ENCODE data around the gene SDK1. TPM values are rescaled to one million over a fixed set of nuclear protein-coding genes. Genes with fewer than 3 reads are reported as not detected.

SDK1 gene
- total and polyA plus RNA-seq, 7 experiments from 2014 or later, result 0.07 to 2.5 (median 0.54) TPM

- Mint-ChIP-seq H3K27me3 (peaks cover 0 to 7% (median 0%) of the 10 kb centered on the region in 5 donors), H3K36me3 (peaks cover 0 to 25% (median 24%) of the 10 kb centered on the region in 5 donors), H3K4me3 (no peak overlapping the region), H3K27ac (no peak overlapping the region), H3K9me3 (peaks cover 4 to 17% (median 8%) of the 10 kb centered on the region in 11 donors), H3K4me1 (peaks cover 0 to 5% (median 0%) of the 10 kb centered on the region in 7 donors)
- no peak for ATAC-seq
- ChIA-PET CTCF (no interaction called here), POLR2A (no interaction called here)
- H3K27me3 ChIP-seq (ENCODE audit: control insufficient read depth in 2 of 2, insufficient read depth in 2 of 2, low read length in 2 of 2), result no peaks in the 10 kb centered on the region
- H3K4me3 ChIP-seq (ENCODE audit: low read length), result no peak overlapping the region
- intact Hi-C loops (cut with micrococcal nuclease), result no loop called here
- H3K36me3 ChIP-seq (ENCODE audit: control insufficient read depth in 2 of 3, insufficient read depth in 3 of 3, low read length in 3 of 3), result no peaks in the 10 kb centered on the region
- DNase-seq, result no peak
- no peaks in the 10 kb centered on the region for H3K4me1 ChIP-seq (ENCODE audit: control insufficient read depth in 2 of 2, insufficient read depth in 2 of 2, low read length in 2 of 2)
- H3K27ac ChIP-seq (ENCODE audit: low read depth, low read length), result no peak overlapping the region
- H3K9me3 ChIP-seq (ENCODE audit: control insufficient read depth in 2 of 3, low read length in 3 of 3), result no peaks in the 10 kb centered on the region
Measured at GRCh38 chr7:4113976-4114375, 812.9 kb downstream of the SDK1 start.

- ATAC-seq (no peak), DNase-seq (no peak)
- Histone ChIP-seq H3K27me3 (ENCODE audit: control insufficient read depth in 2 of 2, insufficient read depth in 2 of 2, low read length in 2 of 2) (no peaks in the 10 kb centered on the region), H3K9me3 (ENCODE audit: control insufficient read depth in 2 of 3, low read length in 3 of 3) (peaks cover 0 to 5% (median 0%) of the 10 kb centered on the region in 3 experiments), H3K4me3 (ENCODE audit: low read length) (no peak overlapping the region), H3K4me1 (ENCODE audit: control insufficient read depth in 2 of 2, insufficient read depth in 2 of 2, low read length in 2 of 2) (no peaks in the 10 kb centered on the region), H3K36me3 (ENCODE audit: control insufficient read depth in 2 of 3, insufficient read depth in 3 of 3, low read length in 3 of 3) (no peaks in the 10 kb centered on the region), H3K27ac (ENCODE audit: low read depth, low read length) (no peak overlapping the region)
- Mint-ChIP-seq H3K36me3 (peaks cover 0 to 25% (median 24%) of the 10 kb centered on the region in 5 donors), H3K4me1 (peaks cover 0 to 5% (median 0%) of the 10 kb centered on the region in 7 donors), H3K9me3 (peaks cover 6 to 30% (median 17%) of the 10 kb centered on the region in 11 donors), H3K27ac (no peak overlapping the region), H3K27me3 (peaks cover 0 to 7% (median 0%) of the 10 kb centered on the region in 5 donors), H3K4me3 (no peak overlapping the region)
- intact Hi-C loops (cut with micrococcal nuclease), result no loop called here
- CTCF ChIA-PET, result no interaction called here
- POLR2A ChIA-PET, result no interaction called here
Measured at GRCh38 chr7:4115442-4115841, 814.4 kb downstream of the SDK1 start.

- no peak for ATAC-seq
- Histone ChIP-seq H3K9me3 (ENCODE audit: control insufficient read depth in 2 of 3, low read length in 3 of 3) (peaks cover 0 to 5% (median 0%) of the 10 kb centered on the region in 3 experiments), H3K4me3 (ENCODE audit: low read length) (no peak overlapping the region), H3K36me3 (ENCODE audit: control insufficient read depth in 2 of 3, insufficient read depth in 3 of 3, low read length in 3 of 3) (no peaks in the 10 kb centered on the region), H3K27ac (ENCODE audit: low read depth, low read length) (no peak overlapping the region), H3K4me1 (ENCODE audit: control insufficient read depth in 2 of 2, insufficient read depth in 2 of 2, low read length in 2 of 2) (no peaks in the 10 kb centered on the region), H3K27me3 (ENCODE audit: control insufficient read depth in 2 of 2, insufficient read depth in 2 of 2, low read length in 2 of 2) (no peaks in the 10 kb centered on the region)
- H3K27me3 Mint-ChIP-seq, result peaks cover 0 to 7% (median 0%) of the 10 kb centered on the region in 5 donors
- intact Hi-C loops (cut with micrococcal nuclease), result no loop called here
- peaks cover 6 to 35% (median 17%) of the 10 kb centered on the region in 11 donors for H3K9me3 Mint-ChIP-seq
- ChIA-PET CTCF (no interaction called here), POLR2A (no interaction called here)
- H3K36me3 Mint-ChIP-seq, result peaks cover 0 to 25% (median 24%) of the 10 kb centered on the region in 5 donors
- peaks cover 0 to 5% (median 0%) of the 10 kb centered on the region in 7 donors for H3K4me1 Mint-ChIP-seq
- no peak overlapping the region for H3K27ac Mint-ChIP-seq
- no peak for DNase-seq
- no peak overlapping the region for H3K4me3 Mint-ChIP-seq
Measured at GRCh38 chr7:4115941-4116610, 815.0 kb downstream of the SDK1 start.

GRCh38 chr7:4119848-4120247, 818.8 kb downstream of the SDK1 start:
- no peaks in the 10 kb centered on the region for H3K36me3 ChIP-seq (ENCODE audit: control insufficient read depth in 2 of 3, insufficient read depth in 3 of 3, low read length in 3 of 3)
- H3K27me3 ChIP-seq (ENCODE audit: control insufficient read depth in 2 of 2, insufficient read depth in 2 of 2, low read length in 2 of 2), result no peaks in the 10 kb centered on the region
- DNase-seq (no peak), ATAC-seq (no peak)
- POLR2A ChIA-PET, result no interaction called here
- CTCF ChIA-PET, result no interaction called here
- peaks cover 0 to under 1% (median 0%) of the 10 kb centered on the region in 7 donors for H3K4me1 Mint-ChIP-seq
- no peaks in the 10 kb centered on the region for H3K4me1 ChIP-seq (ENCODE audit: control insufficient read depth in 2 of 2, insufficient read depth in 2 of 2, low read length in 2 of 2)
- H3K27ac Mint-ChIP-seq, result no peak overlapping the region
- peaks cover 11 to 53% (median 24%) of the 10 kb centered on the region in 11 donors for H3K9me3 Mint-ChIP-seq
- intact Hi-C loops (cut with micrococcal nuclease), result no loop called here
- peaks cover 0 to 38% (median 19%) of the 10 kb centered on the region in 5 donors for H3K36me3 Mint-ChIP-seq
- H3K9me3 ChIP-seq (ENCODE audit: control insufficient read depth in 2 of 3, low read length in 3 of 3), result peaks cover 0 to 5% (median 0%) of the 10 kb centered on the region in 3 experiments
- H3K27me3 Mint-ChIP-seq, result peaks cover 0 to 23% (median 7%) of the 10 kb centered on the region in 5 donors
- H3K27ac ChIP-seq (ENCODE audit: low read depth, low read length), result no peak overlapping the region
- no peak overlapping the region for H3K4me3 ChIP-seq (ENCODE audit: low read length)
- no peak overlapping the region for H3K4me3 Mint-ChIP-seq

- Histone ChIP-seq H3K36me3 (ENCODE audit: control insufficient read depth in 2 of 3, insufficient read depth in 3 of 3, low read length in 3 of 3) (no peaks in the 10 kb centered on the region), H3K27me3 (ENCODE audit: control insufficient read depth in 2 of 2, insufficient read depth in 2 of 2, low read length in 2 of 2) (no peaks in the 10 kb centered on the region), H3K4me3 (ENCODE audit: low read length) (no peak overlapping the region), H3K27ac (ENCODE audit: low read depth, low read length) (no peak overlapping the region), H3K4me1 (ENCODE audit: control insufficient read depth in 2 of 2, insufficient read depth in 2 of 2, low read length in 2 of 2) (no peaks in the 10 kb centered on the region), H3K9me3 (ENCODE audit: control insufficient read depth in 2 of 3, low read length in 3 of 3) (peaks cover 0 to 5% (median 0%) of the 10 kb centered on the region in 3 experiments)
- CTCF ChIA-PET, result no interaction called here
- Mint-ChIP-seq H3K9me3 (peaks cover 12 to 42% (median 27%) of the 10 kb centered on the region in 11 donors), H3K27ac (no peak overlapping the region), H3K27me3 (peaks cover 0 to 31% (median 15%) of the 10 kb centered on the region in 5 donors), H3K4me3 (no peak overlapping the region), H3K36me3 (peaks cover 0 to 35% (median 15%) of the 10 kb centered on the region in 5 donors), H3K4me1 (peaks cover 0 to 7% (median 0%) of the 10 kb centered on the region in 7 donors)
- DNase-seq, result no peak
- POLR2A ChIA-PET, result no interaction called here
- intact Hi-C loops (cut with micrococcal nuclease), result no loop called here
- ATAC-seq, result no peak
Measured at GRCh38 chr7:4123346-4123745, 822.3 kb downstream of the SDK1 start.

GRCh38 chr7:4123823-4124222, 822.8 kb downstream of the SDK1 start:
- peaks cover 0 to 5% (median 0%) of the 10 kb centered on the region in 3 experiments for H3K9me3 ChIP-seq (ENCODE audit: control insufficient read depth in 2 of 3, low read length in 3 of 3)
- no peak overlapping the region for H3K4me3 ChIP-seq (ENCODE audit: low read length)
- Mint-ChIP-seq H3K27ac (no peak overlapping the region), H3K36me3 (peaks cover 0 to 31% (median 10%) of the 10 kb centered on the region in 5 donors), H3K4me3 (no peak overlapping the region), H3K4me1 (peaks cover 0 to 7% (median 0%) of the 10 kb centered on the region in 7 donors), H3K9me3 (peaks cover 8 to 37% (median 23%) of the 10 kb centered on the region in 11 donors), H3K27me3 (peaks cover 0 to 27% (median 15%) of the 10 kb centered on the region in 5 donors)
- ATAC-seq (no peak), DNase-seq (no peak)
- ChIA-PET POLR2A (no interaction called here), CTCF (no interaction called here)
- H3K27me3 ChIP-seq (ENCODE audit: control insufficient read depth in 2 of 2, insufficient read depth in 2 of 2, low read length in 2 of 2), result no peaks in the 10 kb centered on the region
- no peaks in the 10 kb centered on the region for H3K4me1 ChIP-seq (ENCODE audit: control insufficient read depth in 2 of 2, insufficient read depth in 2 of 2, low read length in 2 of 2)
- H3K36me3 ChIP-seq (ENCODE audit: control insufficient read depth in 2 of 3, insufficient read depth in 3 of 3, low read length in 3 of 3), result no peaks in the 10 kb centered on the region
- H3K27ac ChIP-seq (ENCODE audit: low read depth, low read length), result no peak overlapping the region
- intact Hi-C loops (cut with micrococcal nuclease), result no loop called here

Measured in naive thymus-derived CD4-positive, alpha-beta T cell (primary cell).